AG09319 (cell line): ENCODE results near the gene MLNR.

ENCODE experiments used
- DNase-seq: peaks from one replicate; pipeline ENCODE4 v3.0.0-alpha.2; 2010; ENCODE audit warnings: low read depth; ENCODE audit errors: extremely low read depth
- CTCF ChIP-seq: IDR thresholded peaks from 2 replicates; pipeline ENCODE4 v1.5.1; 2011; ENCODE audit warnings: low read depth, mild to moderate bottlenecking, inconsistent platforms, low read length, moderate library complexity

Gene MLNR

GRCh38 chr13:49206641-49207040 is 13.5 kb upstream of the MLNR start:
- no peak for DNase-seq
- TF ChIP-seq CTCF, result no peak

GRCh38 chr13:49208619-49209018 is 11.5 kb upstream of the MLNR start:
- no peak for TF ChIP-seq CTCF
- no peak for DNase-seq

- no peak for TF ChIP-seq CTCF
- DNase-seq, result no peak
These were observed 10.0 kb upstream of the MLNR start for GRCh38 chr13:49210114-49210513.

- TF ChIP-seq CTCF, result no peak
- DNase-seq, result no peak
These were observed 9.5 kb upstream of the MLNR start for GRCh38 chr13:49210669-49211068.

GRCh38 chr13:49213539-49213938 is 6.6 kb upstream of the MLNR start:
- TF ChIP-seq CTCF, result no peak
- no peak for DNase-seq

- no peak for DNase-seq
- TF ChIP-seq CTCF, result no peak
These were observed 5.9 kb upstream of the MLNR start for GRCh38 chr13:49213997-49214916.

- DNase-seq, result no peak
- no peak for TF ChIP-seq CTCF
These were observed 5.2 kb upstream of the MLNR start for GRCh38 chr13:49214917-49215376.
